K562 (cell line): ENCODE measurements around the gene SUPT3H. TPM values are rescaled to one million over a fixed set of nuclear protein-coding genes. Genes with fewer than 3 reads are reported as not detected.

Experiments used
- LEF1 ChIP-seq: fragments of 450-650 bp; IDR thresholded peaks from 2 replicates; pipeline ENCODE4 v1.6.1; 2016; ENCODE audit warnings: mild to moderate bottlenecking
- NEUROD1 ChIP-seq: fragments of 150-350 bp; IDR thresholded peaks from 2 replicates; pipeline ENCODE4 v1.6.1; 2014; ENCODE audit warnings: borderline replicate concordance, low read length, low read depth; ENCODE audit not compliant: partially characterized antibody
- NFIX ChIP-seq: fragments of 250-450 bp; sonication (Bioruptor Pico); IDR thresholded peaks from 2 replicates; pipeline ENCODE4 v1.4.0; 2020; ENCODE audit warnings: low read depth, mild to moderate bottlenecking, moderate library complexity
- ZBTB7A ChIP-seq: IDR thresholded peaks from 2 replicates; pipeline ENCODE4 v1.6.1; 2011; ENCODE audit warnings: low read depth, mild to moderate bottlenecking, low read length, moderate library complexity, borderline replicate concordance; ENCODE audit not compliant: control insufficient read depth
- ZNF274 ChIP-seq: IDR thresholded peaks from 2 replicates; pipeline ENCODE4 v1.6.1; 2011; ENCODE audit warnings: low read depth, mild to moderate bottlenecking, low read length, moderate library complexity, borderline replicate concordance
- ZNF431 ChIP-seq: sonication (generic); formaldehyde crosslinking; IDR thresholded peaks from 2 replicates; pipeline ENCODE4 v1.8.0; 2022; ENCODE audit warnings: mild to moderate bottlenecking, missing genetic modification reagents
- ZNF586 ChIP-seq: fragments of 450-650 bp; formaldehyde crosslinking; conservative IDR thresholded peaks from 2 replicates; pipeline ENCODE4 v1.4.0; 2020; ENCODE audit warnings: mild to moderate bottlenecking, moderate library complexity
- ZNF695 ChIP-seq: fragments of 450-650 bp; formaldehyde crosslinking; IDR thresholded peaks from 2 replicates; pipeline ENCODE4 v1.4.0; 2020; ENCODE audit warnings: mild to moderate bottlenecking, moderate library complexity
- polyA plus RNA-seq, 8 experiments: library from polyadenylated mRNA; depleted of rRNA in 4 of 8; stranded (reverse) in 5 of 8; unstranded in 3 of 8; fragments of >200 nt; fragmentation: Nextera tagmentation in 2 of 8; fragmentation: Illumina TruSeq in 1 of 8; extraction: Ambion mirVana in 2 of 8; extraction: Trizol in 1 of 8; gene quantifications; 2 replicates each; pipeline versions ENCODE4 v1.2.1 to v1.2.3, GENCODE V29; 2011 to 2014; ENCODE audit warnings: inconsistent platforms in 1 of 8, missing spikeins in 1 of 8
- total RNA-seq, 7 experiments: library from RNA; depleted of rRNA in 6 of 7; stranded (reverse); fragments of >200 nt in 6 of 7; fragmentation: Illumina TruSeq in 2 of 7; extraction: Trizol in 2 of 7; gene quantifications; 2 replicates each; pipeline versions ENCODE4 v1.2.1 to v1.2.3, GENCODE V29; 2011 to 2021; ENCODE audit warnings: low replicate concordance in 1 of 7
- TF ChIP-seq, protein P1 (sequence below), 2 experiments: IDR thresholded peaks in 1 of 2; conservative IDR thresholded peaks in 1 of 2; 2 replicates each; pipeline ENCODE4 v1.6.1; 2016; ENCODE audit warnings: low read depth in 2 of 2, mild to moderate bottlenecking in 1 of 2, missing compliant biosample characterization in 1 of 2, missing genetic modification characterization in 1 of 2, moderate library complexity in 1 of 2
- TF ChIP-seq, protein P2 (sequence below): sonication (generic); formaldehyde crosslinking; IDR thresholded peaks from 2 replicates; pipeline ENCODE4 v1.8.0; 2023; ENCODE audit warnings: missing genetic modification reagents, mild to moderate bottlenecking, borderline replicate concordance
- TF ChIP-seq, protein P3 (sequence below): sonication (generic); formaldehyde crosslinking; IDR thresholded peaks from 2 replicates; pipeline ENCODE4 v1.8.0; 2022; ENCODE audit warnings: mild to moderate bottlenecking, missing genetic modification reagents
- TF ChIP-seq, protein P4 (sequence below): fragments of 450-650 bp; IDR thresholded peaks from 2 replicates; pipeline ENCODE4 v1.6.1; 2016; ENCODE audit warnings: mild to moderate bottlenecking

SUPT3H gene
- total and polyA plus RNA-seq, 9 of the 15 experiments (the other 6 are each of a cell fraction or from before 2014, with no cell fraction given) = 7.2 to 16.3 (median 11.9) TPM

DNA sequence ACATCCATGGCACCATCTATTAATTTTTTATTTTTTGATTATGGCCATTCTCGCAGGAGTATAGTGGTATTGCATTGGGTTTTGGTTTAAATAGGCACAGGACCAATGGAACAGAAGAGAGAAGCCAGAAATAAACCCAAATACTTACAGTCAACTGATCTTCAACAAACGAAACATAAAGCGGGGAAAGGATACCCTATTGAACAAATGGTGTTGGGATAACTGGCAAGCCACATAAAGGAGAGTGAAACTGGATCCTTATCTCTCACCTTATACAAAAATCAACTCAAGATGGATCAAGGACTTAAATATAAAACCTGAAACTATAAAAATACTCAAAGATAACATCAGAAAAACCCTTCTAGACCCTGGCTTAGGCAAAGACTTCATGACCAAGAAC is 74.9 kb downstream of the SUPT3H start (continued):
- TF ChIP-seq, protein P1, sequence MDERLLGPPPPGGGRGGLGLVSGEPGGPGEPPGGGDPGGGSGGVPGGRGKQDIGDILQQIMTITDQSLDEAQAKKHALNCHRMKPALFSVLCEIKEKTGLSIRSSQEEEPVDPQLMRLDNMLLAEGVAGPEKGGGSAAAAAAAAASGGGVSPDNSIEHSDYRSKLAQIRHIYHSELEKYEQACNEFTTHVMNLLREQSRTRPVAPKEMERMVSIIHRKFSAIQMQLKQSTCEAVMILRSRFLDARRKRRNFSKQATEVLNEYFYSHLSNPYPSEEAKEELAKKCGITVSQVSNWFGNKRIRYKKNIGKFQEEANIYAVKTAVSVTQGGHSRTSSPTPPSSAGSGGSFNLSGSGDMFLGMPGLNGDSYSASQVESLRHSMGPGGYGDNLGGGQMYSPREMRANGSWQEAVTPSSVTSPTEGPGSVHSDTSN (CRISPR knock-in tag; IDR thresholded peaks at IDR 0.05; ENCODE audit: low read depth) = no peak
- TF ChIP-seq, protein P1 (tag; conservative IDR thresholded peaks at IDR 0.05; ENCODE audit: low read depth) = no peak
- TF ChIP-seq NEUROD1 (no peak), NFIX (no peak), ZNF431 (CRISPR knock-in tag) (no peak), ZNF274 (no peak), LEF1 (no peak), ZNF586 (CRISPR knock-in tag) (no peak), ZBTB7A (no peak), ZNF695 (CRISPR knock-in tag) (no peak)
- TF ChIP-seq, protein P2, sequence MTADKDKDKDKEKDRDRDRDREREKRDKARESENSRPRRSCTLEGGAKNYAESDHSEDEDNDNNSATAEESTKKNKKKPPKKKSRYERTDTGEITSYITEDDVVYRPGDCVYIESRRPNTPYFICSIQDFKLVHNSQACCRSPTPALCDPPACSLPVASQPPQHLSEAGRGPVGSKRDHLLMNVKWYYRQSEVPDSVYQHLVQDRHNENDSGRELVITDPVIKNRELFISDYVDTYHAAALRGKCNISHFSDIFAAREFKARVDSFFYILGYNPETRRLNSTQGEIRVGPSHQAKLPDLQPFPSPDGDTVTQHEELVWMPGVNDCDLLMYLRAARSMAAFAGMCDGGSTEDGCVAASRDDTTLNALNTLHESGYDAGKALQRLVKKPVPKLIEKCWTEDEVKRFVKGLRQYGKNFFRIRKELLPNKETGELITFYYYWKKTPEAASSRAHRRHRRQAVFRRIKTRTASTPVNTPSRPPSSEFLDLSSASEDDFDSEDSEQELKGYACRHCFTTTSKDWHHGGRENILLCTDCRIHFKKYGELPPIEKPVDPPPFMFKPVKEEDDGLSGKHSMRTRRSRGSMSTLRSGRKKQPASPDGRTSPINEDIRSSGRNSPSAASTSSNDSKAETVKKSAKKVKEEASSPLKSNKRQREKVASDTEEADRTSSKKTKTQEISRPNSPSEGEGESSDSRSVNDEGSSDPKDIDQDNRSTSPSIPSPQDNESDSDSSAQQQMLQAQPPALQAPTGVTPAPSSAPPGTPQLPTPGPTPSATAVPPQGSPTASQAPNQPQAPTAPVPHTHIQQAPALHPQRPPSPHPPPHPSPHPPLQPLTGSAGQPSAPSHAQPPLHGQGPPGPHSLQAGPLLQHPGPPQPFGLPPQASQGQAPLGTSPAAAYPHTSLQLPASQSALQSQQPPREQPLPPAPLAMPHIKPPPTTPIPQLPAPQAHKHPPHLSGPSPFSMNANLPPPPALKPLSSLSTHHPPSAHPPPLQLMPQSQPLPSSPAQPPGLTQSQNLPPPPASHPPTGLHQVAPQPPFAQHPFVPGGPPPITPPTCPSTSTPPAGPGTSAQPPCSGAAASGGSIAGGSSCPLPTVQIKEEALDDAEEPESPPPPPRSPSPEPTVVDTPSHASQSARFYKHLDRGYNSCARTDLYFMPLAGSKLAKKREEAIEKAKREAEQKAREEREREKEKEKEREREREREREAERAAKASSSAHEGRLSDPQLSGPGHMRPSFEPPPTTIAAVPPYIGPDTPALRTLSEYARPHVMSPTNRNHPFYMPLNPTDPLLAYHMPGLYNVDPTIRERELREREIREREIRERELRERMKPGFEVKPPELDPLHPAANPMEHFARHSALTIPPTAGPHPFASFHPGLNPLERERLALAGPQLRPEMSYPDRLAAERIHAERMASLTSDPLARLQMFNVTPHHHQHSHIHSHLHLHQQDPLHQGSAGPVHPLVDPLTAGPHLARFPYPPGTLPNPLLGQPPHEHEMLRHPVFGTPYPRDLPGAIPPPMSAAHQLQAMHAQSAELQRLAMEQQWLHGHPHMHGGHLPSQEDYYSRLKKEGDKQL (CRISPR knock-in tag) = no peak
- TF ChIP-seq, protein P3, sequence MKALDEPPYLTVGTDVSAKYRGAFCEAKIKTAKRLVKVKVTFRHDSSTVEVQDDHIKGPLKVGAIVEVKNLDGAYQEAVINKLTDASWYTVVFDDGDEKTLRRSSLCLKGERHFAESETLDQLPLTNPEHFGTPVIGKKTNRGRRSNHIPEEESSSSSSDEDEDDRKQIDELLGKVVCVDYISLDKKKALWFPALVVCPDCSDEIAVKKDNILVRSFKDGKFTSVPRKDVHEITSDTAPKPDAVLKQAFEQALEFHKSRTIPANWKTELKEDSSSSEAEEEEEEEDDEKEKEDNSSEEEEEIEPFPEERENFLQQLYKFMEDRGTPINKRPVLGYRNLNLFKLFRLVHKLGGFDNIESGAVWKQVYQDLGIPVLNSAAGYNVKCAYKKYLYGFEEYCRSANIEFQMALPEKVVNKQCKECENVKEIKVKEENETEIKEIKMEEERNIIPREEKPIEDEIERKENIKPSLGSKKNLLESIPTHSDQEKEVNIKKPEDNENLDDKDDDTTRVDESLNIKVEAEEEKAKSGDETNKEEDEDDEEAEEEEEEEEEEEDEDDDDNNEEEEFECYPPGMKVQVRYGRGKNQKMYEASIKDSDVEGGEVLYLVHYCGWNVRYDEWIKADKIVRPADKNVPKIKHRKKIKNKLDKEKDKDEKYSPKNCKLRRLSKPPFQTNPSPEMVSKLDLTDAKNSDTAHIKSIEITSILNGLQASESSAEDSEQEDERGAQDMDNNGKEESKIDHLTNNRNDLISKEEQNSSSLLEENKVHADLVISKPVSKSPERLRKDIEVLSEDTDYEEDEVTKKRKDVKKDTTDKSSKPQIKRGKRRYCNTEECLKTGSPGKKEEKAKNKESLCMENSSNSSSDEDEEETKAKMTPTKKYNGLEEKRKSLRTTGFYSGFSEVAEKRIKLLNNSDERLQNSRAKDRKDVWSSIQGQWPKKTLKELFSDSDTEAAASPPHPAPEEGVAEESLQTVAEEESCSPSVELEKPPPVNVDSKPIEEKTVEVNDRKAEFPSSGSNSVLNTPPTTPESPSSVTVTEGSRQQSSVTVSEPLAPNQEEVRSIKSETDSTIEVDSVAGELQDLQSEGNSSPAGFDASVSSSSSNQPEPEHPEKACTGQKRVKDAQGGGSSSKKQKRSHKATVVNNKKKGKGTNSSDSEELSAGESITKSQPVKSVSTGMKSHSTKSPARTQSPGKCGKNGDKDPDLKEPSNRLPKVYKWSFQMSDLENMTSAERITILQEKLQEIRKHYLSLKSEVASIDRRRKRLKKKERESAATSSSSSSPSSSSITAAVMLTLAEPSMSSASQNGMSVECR = no peak
- TF ChIP-seq, protein P4, sequence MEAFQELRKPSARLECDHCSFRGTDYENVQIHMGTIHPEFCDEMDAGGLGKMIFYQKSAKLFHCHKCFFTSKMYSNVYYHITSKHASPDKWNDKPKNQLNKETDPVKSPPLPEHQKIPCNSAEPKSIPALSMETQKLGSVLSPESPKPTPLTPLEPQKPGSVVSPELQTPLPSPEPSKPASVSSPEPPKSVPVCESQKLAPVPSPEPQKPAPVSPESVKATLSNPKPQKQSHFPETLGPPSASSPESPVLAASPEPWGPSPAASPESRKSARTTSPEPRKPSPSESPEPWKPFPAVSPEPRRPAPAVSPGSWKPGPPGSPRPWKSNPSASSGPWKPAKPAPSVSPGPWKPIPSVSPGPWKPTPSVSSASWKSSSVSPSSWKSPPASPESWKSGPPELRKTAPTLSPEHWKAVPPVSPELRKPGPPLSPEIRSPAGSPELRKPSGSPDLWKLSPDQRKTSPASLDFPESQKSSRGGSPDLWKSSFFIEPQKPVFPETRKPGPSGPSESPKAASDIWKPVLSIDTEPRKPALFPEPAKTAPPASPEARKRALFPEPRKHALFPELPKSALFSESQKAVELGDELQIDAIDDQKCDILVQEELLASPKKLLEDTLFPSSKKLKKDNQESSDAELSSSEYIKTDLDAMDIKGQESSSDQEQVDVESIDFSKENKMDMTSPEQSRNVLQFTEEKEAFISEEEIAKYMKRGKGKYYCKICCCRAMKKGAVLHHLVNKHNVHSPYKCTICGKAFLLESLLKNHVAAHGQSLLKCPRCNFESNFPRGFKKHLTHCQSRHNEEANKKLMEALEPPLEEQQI = no peak
